ENCODE results near the gene EN1.

The EN1 gene

GRCh38 chr2:118833716-118834439 lies 13.6 kb downstream of the EN1 start:
- Histone ChIP-seq H3K9me3 (ENCODE audit: severe bottlenecking) (no peaks in the 10 kb centered on the region), H3K36me3 (no peaks in the 10 kb centered on the region), H3K4me3 (ENCODE audit: low read depth, low read length) (no peak overlapping the region), H3K27me3 (ENCODE audit: insufficient read depth, low read depth, severe bottlenecking) (peaks cover 96% of the 10 kb centered on the region), H3K27ac (no peak overlapping the region)
- TF ChIP-seq CTCF (IDR thresholded peaks at IDR 0.05; ENCODE audit: low read depth, low read length): no peak
- no peak for DNase-seq

GRCh38 chr2:118832791-118833715 lies 14.4 kb downstream of the EN1 start:
- no peaks in the 10 kb centered on the region for H3K36me3 ChIP-seq
- H3K27me3 ChIP-seq (ENCODE audit: insufficient read depth, low read depth, severe bottlenecking): peaks cover 96% of the 10 kb centered on the region
- no peak for DNase-seq
- no peak for TF ChIP-seq CTCF (IDR thresholded peaks at IDR 0.05; ENCODE audit: low read depth, low read length)
- no peak overlapping the region for H3K4me3 ChIP-seq (ENCODE audit: low read depth, low read length)
- no peaks in the 10 kb centered on the region for H3K9me3 ChIP-seq (ENCODE audit: severe bottlenecking)
- no peak overlapping the region for H3K27ac ChIP-seq

- Histone ChIP-seq H3K27me3 (ENCODE audit: insufficient read depth, low read depth, severe bottlenecking) (peaks cover 96% of the 10 kb centered on the region), H3K4me3 (ENCODE audit: low read depth, low read length) (no peak overlapping the region), H3K9me3 (ENCODE audit: severe bottlenecking) (no peaks in the 10 kb centered on the region), H3K27ac (no peak overlapping the region), H3K36me3 (no peaks in the 10 kb centered on the region)
- no peak for DNase-seq
- TF ChIP-seq CTCF (IDR thresholded peaks at IDR 0.05; ENCODE audit: low read depth, low read length): no peak
Measured at GRCh38 chr2:118832071-118832790, 15.2 kb downstream of the EN1 start.

GRCh38 chr2:118830881-118831280 lies 16.6 kb downstream of the EN1 start:
- Histone ChIP-seq H3K36me3 (no peaks in the 10 kb centered on the region), H3K27me3 (ENCODE audit: insufficient read depth, low read depth, severe bottlenecking) (peaks cover 95% of the 10 kb centered on the region), H3K9me3 (ENCODE audit: severe bottlenecking) (no peaks in the 10 kb centered on the region), H3K4me3 (ENCODE audit: low read depth, low read length) (no peak overlapping the region), H3K27ac (no peak overlapping the region)
- no peak for DNase-seq
- TF ChIP-seq CTCF (IDR thresholded peaks at IDR 0.05; ENCODE audit: low read depth, low read length): no peak

- Histone ChIP-seq H3K36me3 (no peaks in the 10 kb centered on the region), H3K27ac (no peak overlapping the region), H3K4me3 (ENCODE audit: low read depth, low read length) (no peak overlapping the region), H3K9me3 (ENCODE audit: severe bottlenecking) (no peaks in the 10 kb centered on the region), H3K27me3 (ENCODE audit: insufficient read depth, low read depth, severe bottlenecking) (peaks cover 95% of the 10 kb centered on the region)
- no peak for DNase-seq
- TF ChIP-seq CTCF (IDR thresholded peaks at IDR 0.05; ENCODE audit: low read depth, low read length): no peak
Measured at GRCh38 chr2:118830118-118830517, 17.3 kb downstream of the EN1 start.
